HG02571 (cell line): ENCODE data around the gene ELMO1.
A peak's percentile ranks its signal among the peaks of the same experiment; 100 is the strongest.

Experiments used
- ATAC-seq: cut with Tn5 transposase; IDR thresholded peaks from one replicate; pipeline ENCODE4 v1.9.1; 2021; ENCODE audit warnings: mild to moderate bottlenecking, moderate library complexity; ENCODE audit not compliant: unreplicated experiment

Gene ELMO1

GRCh38 chr7:37320140-37320847, 128.4 kb downstream of the ELMO1 start:
- no peak for ATAC-seq

GRCh38 chr7:37318541-37318940, 130.1 kb downstream of the ELMO1 start:
- ATAC-seq, result no peak

- no peak for ATAC-seq
These were observed 132.6 kb downstream of the ELMO1 start for GRCh38 chr7:37315772-37316715.

GRCh38 chr7:37312608-37313007, 136.1 kb downstream of the ELMO1 start:
- no peak for ATAC-seq

GRCh38 chr7:37311355-37311754, 137.3 kb downstream of the ELMO1 start:
- ATAC-seq, result peak; percentile 60

GRCh38 chr7:37310327-37311080, 138.2 kb downstream of the ELMO1 start:
- ATAC-seq, result no peak

- no peak for ATAC-seq
These were observed 139.2 kb downstream of the ELMO1 start for GRCh38 chr7:37309493-37309892.

GRCh38 chr7:37304921-37305320, 143.7 kb downstream of the ELMO1 start:
- no peak for ATAC-seq

- no peak for ATAC-seq
These were observed 151.1 kb downstream of the ELMO1 start for GRCh38 chr7:37297546-37297945.

GRCh38 chr7:37295401-37295800, 153.3 kb downstream of the ELMO1 start:
- ATAC-seq, result no peak

GRCh38 chr7:37290731-37291130, 157.9 kb downstream of the ELMO1 start:
- no peak for ATAC-seq

GRCh38 chr7:37289781-37290180, 158.9 kb downstream of the ELMO1 start:
- ATAC-seq, result no peak

- ATAC-seq, result no peak
These were observed 159.3 kb downstream of the ELMO1 start for GRCh38 chr7:37289367-37289766.

GRCh38 chr7:37287131-37287855, 161.4 kb downstream of the ELMO1 start:
- ATAC-seq, result peak; percentile 70

- ATAC-seq, result no peak
These were observed 162.2 kb downstream of the ELMO1 start for GRCh38 chr7:37286454-37286832.

GRCh38 chr7:37285706-37286453, 162.8 kb downstream of the ELMO1 start:
- ATAC-seq, result no peak

- ATAC-seq, result no peak
These were observed 163.8 kb downstream of the ELMO1 start for GRCh38 chr7:37284805-37285231.

- ATAC-seq, result no peak
These were observed 164.4 kb downstream of the ELMO1 start for GRCh38 chr7:37284285-37284684.

GRCh38 chr7:37283716-37284115, 164.9 kb downstream of the ELMO1 start:
- ATAC-seq, result no peak

- ATAC-seq, result no peak
These were observed 165.7 kb downstream of the ELMO1 start for GRCh38 chr7:37282927-37283326.
